PC-9 (cell line): ENCODE data around the gene IGFL4. TPM values are rescaled to one million over a fixed set of nuclear protein-coding genes. Genes with fewer than 3 reads are reported as not detected.
A peak's percentile ranks its signal among the peaks of the same experiment; 100 is the strongest.

ENCODE experiments used
- BruUV-seq: library from RNA; stranded (reverse); fragments of 400-500 nt; replicated peaks from 2 replicates; lab custom pipeline; 2021; lab: Mats Ljungman, UMichigan
- CTCF ChIA-PET: fragments of 300-600 bp; sonication (Branson Sonifier 250); formaldehyde crosslinking; loops from one replicate; lab custom pipeline; 2022; ENCODE audit warnings: antibody characterized with exemption; lab: Charles Lee
- POLR2A ChIA-PET: fragments of 300-600 bp; sonication (Branson Sonifier 250); formaldehyde crosslinking; loops from one replicate; lab custom pipeline; 2022; ENCODE audit warnings: antibody characterized with exemption; ENCODE audit not compliant: unreplicated experiment; lab: Charles Lee
- DNase-seq, 2 experiments: peaks; one replicate each; pipeline versions ENCODE4 v3.0.0 to v3.0.0-alpha.2; 2015 to 2022; ENCODE audit warnings: mixed read lengths in 1 of 2
- H2AFZ ChIP-seq: fragments of 200-600 bp; sonication (generic); 2 replicates; pipeline ENCODE4 v1.8.1; 2017; ENCODE audit warnings: antibody characterized with exemption
- H3F3A ChIP-seq: fragments of 200-600 bp; sonication (generic); 2 replicates; pipeline ENCODE4 v1.8.1; 2017; ENCODE audit warnings: antibody characterized with exemption, mild to moderate bottlenecking, low read depth; ENCODE audit not compliant: insufficient read depth
- H3K27ac ChIP-seq: fragments of 200-600 bp; sonication (generic); 2 replicates; pipeline ENCODE4 v1.6.1; 2016; ENCODE audit warnings: mixed run types
- H3K27me3 ChIP-seq: fragments of 200-600 bp; sonication (generic); 2 replicates; pipeline ENCODE4 v1.6.1; 2016; ENCODE audit warnings: low read depth, mixed run types; ENCODE audit not compliant: insufficient read depth
- H3K36me3 ChIP-seq: fragments of 200-600 bp; sonication (generic); 2 replicates; pipeline ENCODE4 v1.6.1; 2016; ENCODE audit warnings: low read depth, mixed run types
- H3K4me1 ChIP-seq: fragments of 200-600 bp; sonication (generic); replicated peaks from 2 replicates; pipeline ENCODE4 v1.6.1; 2016; ENCODE audit warnings: mixed run types; ENCODE audit not compliant: insufficient read depth
- H3K4me2 ChIP-seq: fragments of 200-600 bp; sonication (generic); 2 replicates; pipeline ENCODE4 v1.6.1; 2017; ENCODE audit warnings: mixed run types
- H3K4me3 ChIP-seq: fragments of 200-600 bp; sonication (generic); 2 replicates; pipeline ENCODE4 v1.6.1; 2016; ENCODE audit warnings: mixed run types
- H3K79me2 ChIP-seq: fragments of 200-600 bp; sonication (generic); 2 replicates; pipeline ENCODE4 v1.6.1; 2017; ENCODE audit warnings: low read depth, mixed run types
- H3K9me2 ChIP-seq: fragments of 200-600 bp; sonication (generic); 2 replicates; pipeline ENCODE4 v1.8.1; 2017; ENCODE audit warnings: mild to moderate bottlenecking; ENCODE audit not compliant: insufficient read depth
- H3K9me3 ChIP-seq: fragments of 200-600 bp; sonication (generic); 2 replicates; pipeline ENCODE4 v1.8.1; 2016; ENCODE audit warnings: low read depth; ENCODE audit not compliant: insufficient read depth
- H4K20me1 ChIP-seq: fragments of 200-600 bp; sonication (generic); 2 replicates; pipeline ENCODE4 v1.8.1; 2017; ENCODE audit not compliant: insufficient read depth
- EZH2 ChIP-seq: fragments of 200-600 bp; sonication (generic); IDR thresholded peaks from 2 replicates; pipeline ENCODE4 v1.8.0; 2017; ENCODE audit warnings: antibody characterized with exemption, low read depth
- intact Hi-C: fragments of 100-400 bp; cut with micrococcal nuclease; formaldehyde crosslinking; loops from one replicate; pipeline ENCODE4 v1.10.0; 2022; ENCODE audit not compliant: unreplicated experiment
- total RNA-seq: library from RNA; stranded (reverse); gene quantifications from 2 replicates; pipeline ENCODE4 v1.2.3, GENCODE V29; 2021
- TF ChIP-seq, protein P1 (sequence below): fragments of 200-600 bp; sonication (generic); conservative IDR thresholded peaks from 2 replicates; pipeline ENCODE4 v1.6.1; 2017; ENCODE audit warnings: mixed run types, antibody characterized with exemption, mild to moderate bottlenecking, moderate library complexity

Gene IGFL4
- total RNA-seq, 1 experiment from 2014 or later = not detected

DNA sequence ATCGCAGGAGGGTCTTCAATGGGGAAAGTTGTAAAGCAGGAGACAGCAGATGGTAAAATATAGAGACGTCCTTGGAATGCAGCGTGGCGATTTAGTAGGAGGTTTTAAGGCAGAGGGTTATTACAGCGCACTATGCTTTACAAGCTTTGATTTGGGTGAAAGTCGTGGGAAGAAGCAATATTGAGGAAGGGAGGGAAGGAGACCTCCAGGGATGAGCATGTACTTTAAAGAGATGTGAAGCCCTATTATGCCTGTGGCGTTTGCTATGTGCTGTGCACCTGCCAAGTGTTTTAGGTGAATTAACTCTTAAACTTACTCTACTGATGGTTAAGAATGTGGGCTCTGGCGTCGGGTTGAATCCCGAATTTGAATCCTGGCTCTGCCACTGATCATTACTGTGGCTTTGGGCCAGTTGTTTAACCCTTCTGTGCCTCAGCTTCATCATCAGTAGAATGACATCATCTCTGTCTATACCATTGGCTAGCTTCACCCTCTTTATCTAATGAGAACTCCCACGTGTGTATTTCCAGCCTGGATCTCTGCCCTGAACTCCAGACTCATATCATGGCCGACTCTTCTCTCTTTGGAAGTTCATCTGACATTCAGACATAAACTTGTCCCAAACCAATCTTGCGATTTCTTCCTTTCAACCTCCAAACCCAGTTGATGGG, 45.0 kb downstream of the IGFL4 start:
- Histone ChIP-seq H3F3A (peaks cover 8% of the 10 kb centered on the region; the same call in 1 of the 2 replicates), H3K27me3 (no peaks in the 10 kb centered on the region), H4K20me1 (no peaks in the 10 kb centered on the region), H3K79me2 (peaks cover 19% of the 10 kb centered on the region; the same call in 1 of the 2 replicates), H3K36me3 (no peaks in the 10 kb centered on the region), H3K4me1 (peaks cover 11% of the 10 kb centered on the region), H3K9me2 (no peaks in the 10 kb centered on the region), H3K27ac (no peak overlapping the region), H2AFZ (peak overlapping the region; percentile 91), H3K9me3 (no peaks in the 10 kb centered on the region), H3K4me2 (peak overlapping the region; percentile 98), H3K4me3 (peak overlapping the region; percentile 77)
- ChIA-PET CTCF (interaction anchor here (0.7 to 1.3 kb wide), 2 partner anchors 40 to 124 kb away, joined by 3 to 5 read pairs; no protein-coding TSS in a partner anchor), POLR2A (interaction anchor here (0.6 to 1.5 kb wide), 4 partner anchors 23 to 276 kb away, joined by 3 to 10 read pairs (median 6); partner anchors contain the start of gene SYMPK)
- BruUV-seq = TSS peak; percentile 79
- intact Hi-C loops = loop anchor here (1.0 kb wide), 1 partner anchor 110 kb away; the partner anchor contains the start of gene IRF2BP1
- no peak for TF ChIP-seq EZH2
- TF ChIP-seq, protein P1, sequence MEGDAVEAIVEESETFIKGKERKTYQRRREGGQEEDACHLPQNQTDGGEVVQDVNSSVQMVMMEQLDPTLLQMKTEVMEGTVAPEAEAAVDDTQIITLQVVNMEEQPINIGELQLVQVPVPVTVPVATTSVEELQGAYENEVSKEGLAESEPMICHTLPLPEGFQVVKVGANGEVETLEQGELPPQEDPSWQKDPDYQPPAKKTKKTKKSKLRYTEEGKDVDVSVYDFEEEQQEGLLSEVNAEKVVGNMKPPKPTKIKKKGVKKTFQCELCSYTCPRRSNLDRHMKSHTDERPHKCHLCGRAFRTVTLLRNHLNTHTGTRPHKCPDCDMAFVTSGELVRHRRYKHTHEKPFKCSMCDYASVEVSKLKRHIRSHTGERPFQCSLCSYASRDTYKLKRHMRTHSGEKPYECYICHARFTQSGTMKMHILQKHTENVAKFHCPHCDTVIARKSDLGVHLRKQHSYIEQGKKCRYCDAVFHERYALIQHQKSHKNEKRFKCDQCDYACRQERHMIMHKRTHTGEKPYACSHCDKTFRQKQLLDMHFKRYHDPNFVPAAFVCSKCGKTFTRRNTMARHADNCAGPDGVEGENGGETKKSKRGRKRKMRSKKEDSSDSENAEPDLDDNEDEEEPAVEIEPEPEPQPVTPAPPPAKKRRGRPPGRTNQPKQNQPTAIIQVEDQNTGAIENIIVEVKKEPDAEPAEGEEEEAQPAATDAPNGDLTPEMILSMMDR = no peak
- DNase-seq = no peak

DNA sequence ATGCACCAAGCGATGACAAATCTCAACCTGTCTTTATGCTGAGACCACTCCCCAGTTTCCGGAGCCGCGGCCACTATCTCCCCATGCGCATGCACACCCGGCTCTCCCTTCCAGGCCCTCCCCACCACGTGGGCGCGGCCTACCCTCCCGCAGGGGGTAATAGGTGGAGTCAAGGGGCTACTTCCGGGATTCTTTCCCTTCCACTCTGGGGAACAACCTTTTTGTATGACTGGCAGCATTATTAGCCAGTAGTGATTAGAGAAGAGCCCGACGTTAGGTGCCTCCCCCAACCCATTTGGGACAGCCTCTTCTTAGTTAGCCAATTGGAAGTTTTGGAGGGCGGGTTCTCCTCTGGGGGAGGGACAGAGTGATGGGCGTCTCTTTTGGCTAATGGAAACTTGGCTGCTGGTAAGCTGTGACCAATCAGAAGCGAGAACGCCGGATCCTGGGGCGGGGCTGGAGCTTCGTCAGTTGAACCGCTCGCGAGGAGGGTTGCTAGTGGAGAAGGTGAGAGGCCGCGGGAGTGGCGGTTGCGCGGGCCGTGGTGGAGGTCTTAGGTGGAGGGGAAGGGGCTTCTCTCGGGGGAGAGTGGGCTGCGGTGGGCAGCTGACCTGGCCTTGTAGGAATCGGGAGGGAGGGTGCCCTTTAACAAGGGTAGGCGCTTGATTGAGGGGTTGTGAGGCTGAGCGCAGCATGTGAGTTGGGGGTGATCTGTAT, 45.6 kb downstream of the IGFL4 start, which contains the start of gene CCDC61:
TSS of gene CCDC61 (plus strand) at position 470 of the 717 bp plus-strand sequence. CDS start 7,552 bp downstream, outside the sequence.
- peak within 1 kb of the TSS; percentile 98 for H3K4me2 ChIP-seq
- intact Hi-C loops = loop anchor here (1.0 kb wide), 1 partner anchor 109 kb away; the partner anchor contains the start of gene IRF2BP1
- no peaks in the 10 kb centered on the region; the same call in 1 of the 2 replicates for H3K9me3 ChIP-seq
- CTCF ChIA-PET = interaction anchor here (0.7 to 1.3 kb wide), 2 partner anchors 39 to 123 kb away, joined by 3 to 5 read pairs; no protein-coding TSS in a partner anchor
- peaks cover 11% of the 10 kb centered on the region for H3K4me1 ChIP-seq
- no TSS peak for BruUV-seq
- no peaks in the 10 kb centered on the region for H3K9me2 ChIP-seq
- no peaks in the 10 kb centered on the region for H3K36me3 ChIP-seq
- peak; percentile 96 to 99 for DNase-seq
- TF ChIP-seq, protein P1 = no peak
- TF ChIP-seq EZH2 = no peak
- H2AFZ ChIP-seq = peak within 1 kb of the TSS; percentile 91
- no peaks in the 10 kb centered on the region for H4K20me1 ChIP-seq
- H3F3A ChIP-seq = peaks cover 8% of the 10 kb centered on the region; the same call in 1 of the 2 replicates
- POLR2A ChIA-PET = interaction anchor here (0.6 to 1.5 kb wide), 9 partner anchors 20 to 557 kb away, joined by 3 to 10 read pairs (median 5); partner anchors contain the start of genes MYPOP, QPCTL and SYMPK
- H3K79me2 ChIP-seq = peaks cover 19% of the 10 kb centered on the region; the same call in 1 of the 2 replicates
- H3K27me3 ChIP-seq = no peaks in the 10 kb centered on the region
- peak within 1 kb of the TSS; percentile 77 for H3K4me3 ChIP-seq
- peak within 1 kb of the TSS; percentile 37 for H3K27ac ChIP-seq
